Measurements from ENCODE around the gene DACH1.
"Not testable (repeated sequence)": the region's sequence is repeated elsewhere in the genome, so short reads cannot be mapped to it uniquely, and the experiment has no call there.

Gene DACH1

DNA sequence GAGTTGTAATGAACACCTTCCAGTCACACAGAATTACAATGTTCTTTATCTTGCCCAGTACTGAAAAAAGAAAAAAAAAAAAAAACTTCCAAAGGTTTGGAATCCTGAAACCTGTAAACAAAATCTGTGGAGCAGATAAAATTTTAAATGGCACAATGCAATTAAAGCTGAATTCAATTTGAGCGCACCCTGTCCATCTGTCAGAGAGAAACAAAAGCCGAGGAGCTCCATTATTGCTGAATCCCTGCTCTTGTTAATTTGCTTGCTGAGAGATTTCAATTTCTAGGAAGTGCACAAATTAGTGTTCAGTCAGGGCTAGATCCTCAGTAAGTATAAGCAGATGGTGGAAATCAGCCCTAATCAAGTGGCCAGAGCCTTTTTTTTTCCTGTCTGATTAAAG, 65.2 kb downstream of the DACH1 start:
- no peak overlapping the region for H3K27ac Mint-ChIP-seq
- H3K4me1 Mint-ChIP-seq (ENCODE audit: low read depth in 2 of 2): no peaks in the 10 kb centered on the region
- H3K36me3 Mint-ChIP-seq (ENCODE audit: insufficient read depth): no peaks in the 10 kb centered on the region
- no peaks in the 10 kb centered on the region for H3K9me3 Mint-ChIP-seq
- no peaks in the 10 kb centered on the region for H3K27me3 Mint-ChIP-seq
- DNase-seq (no peak), ATAC-seq (replicated peaks) (no peak)
- H3K4me3 Mint-ChIP-seq: no peak overlapping the region

DNA sequence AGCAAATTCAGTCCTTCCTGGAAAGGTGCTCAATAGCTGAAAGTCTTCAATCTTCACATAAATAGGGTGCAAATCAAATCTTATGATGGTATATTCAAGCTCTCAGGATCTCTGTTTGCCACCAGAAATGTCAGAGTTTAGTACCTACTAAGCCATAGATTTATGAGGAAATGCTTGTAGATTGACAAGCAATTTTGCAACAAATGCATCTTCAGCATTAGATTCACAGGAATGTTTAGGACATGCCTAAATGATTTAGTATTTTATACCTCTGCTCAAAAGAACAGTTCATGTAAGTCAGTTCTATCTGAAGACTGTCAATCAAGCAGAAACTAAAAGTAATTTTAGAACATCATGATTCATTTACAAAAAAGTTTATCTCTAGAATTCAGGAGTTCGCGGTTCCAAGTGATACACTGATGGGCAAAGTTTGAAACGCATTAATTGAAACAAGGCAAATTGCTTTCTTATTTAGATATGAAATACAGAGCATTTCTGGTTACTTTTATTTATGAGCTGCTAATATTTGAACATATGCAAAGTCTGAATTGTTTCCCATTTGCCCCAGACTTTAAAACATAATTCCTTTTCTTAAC, 65.7 kb downstream of the DACH1 start:
- Mint-ChIP-seq H3K4me3 (no peak overlapping the region), H3K36me3 (ENCODE audit: insufficient read depth) (no peaks in the 10 kb centered on the region), H3K4me1 (ENCODE audit: low read depth in 2 of 2) (no peaks in the 10 kb centered on the region), H3K27me3 (no peaks in the 10 kb centered on the region), H3K9me3 (no peaks in the 10 kb centered on the region), H3K27ac (no peak overlapping the region)
- ATAC-seq (replicated peaks) (no peak), DNase-seq (no peak)

DNA sequence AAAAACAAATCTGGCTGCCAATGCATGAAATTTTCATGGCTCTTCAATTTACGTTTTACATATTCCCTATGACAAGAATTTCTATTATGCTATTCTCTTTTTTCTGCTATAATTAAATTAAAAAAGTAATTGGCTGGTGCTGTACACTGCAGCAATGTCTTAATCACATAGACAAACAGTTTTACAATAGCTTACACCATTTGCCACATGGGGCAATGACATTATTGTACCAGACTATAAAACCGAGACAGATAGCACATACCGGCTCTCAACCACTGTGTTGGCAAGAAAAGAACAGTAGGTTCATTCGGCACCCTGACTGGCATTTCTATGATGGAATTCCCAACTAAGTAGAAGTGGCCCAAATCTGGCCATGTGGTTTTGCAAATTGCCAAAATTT, 67.7 kb downstream of the DACH1 start:
- Mint-ChIP-seq H3K36me3 (ENCODE audit: insufficient read depth) (no peaks in the 10 kb centered on the region), H3K27ac (no peak overlapping the region), H3K9me3 (peaks cover 0 to 3% of the 10 kb centered on the region in 2 donors), H3K27me3 (no peaks in the 10 kb centered on the region), H3K4me3 (no peak overlapping the region), H3K4me1 (ENCODE audit: low read depth in 2 of 2) (no peaks in the 10 kb centered on the region)
- DNase-seq (no peak), ATAC-seq (replicated peaks) (no peak)

DNA sequence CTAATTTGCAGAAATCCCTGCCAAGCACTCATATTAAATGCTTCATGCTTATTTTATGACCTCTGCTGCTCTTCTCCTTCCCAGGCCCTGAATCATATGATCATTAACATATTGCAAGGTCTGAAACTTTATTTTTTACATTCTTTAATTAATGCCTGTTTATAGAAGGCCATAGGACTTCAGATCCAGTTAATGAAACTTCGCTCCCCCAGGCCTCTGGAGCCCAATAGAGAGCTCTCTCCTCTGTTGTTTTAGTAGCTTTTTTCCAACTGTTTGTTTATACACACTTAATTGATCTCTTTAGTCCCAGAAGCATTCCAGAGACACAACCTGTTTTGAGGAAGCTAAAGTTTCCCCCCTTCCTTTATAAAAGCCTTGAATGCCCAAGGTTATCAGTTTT, 68.3 kb downstream of the DACH1 start:
- H3K4me3 Mint-ChIP-seq: no peak overlapping the region
- no peak for DNase-seq
- no peaks in the 10 kb centered on the region for H3K36me3 Mint-ChIP-seq (ENCODE audit: insufficient read depth)
- no peak overlapping the region for H3K27ac Mint-ChIP-seq
- no peaks in the 10 kb centered on the region for H3K27me3 Mint-ChIP-seq
- H3K9me3 Mint-ChIP-seq: peaks cover 0 to 4% of the 10 kb centered on the region in 2 donors
- no peaks in the 10 kb centered on the region for H3K4me1 Mint-ChIP-seq (ENCODE audit: low read depth in 2 of 2)
- no peak for ATAC-seq (replicated peaks)

DNA sequence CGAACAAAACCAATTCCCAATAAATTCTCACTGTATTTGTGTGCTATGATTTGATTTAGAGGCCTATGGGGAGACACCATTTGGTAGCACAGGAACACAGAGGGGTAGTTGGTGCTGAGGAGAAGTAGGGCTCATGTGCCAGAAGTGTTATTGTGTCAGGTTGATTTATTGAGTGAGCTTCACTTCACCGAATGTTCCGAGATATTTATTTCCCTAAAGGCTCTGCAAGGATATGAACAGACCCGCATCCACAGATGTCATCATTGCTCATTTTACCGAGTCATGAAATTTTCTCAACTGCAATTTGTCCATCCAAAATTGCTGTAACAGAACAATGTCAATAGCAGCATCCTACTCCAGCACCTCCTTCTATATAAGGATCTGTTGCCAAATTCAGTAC, 69.5 kb downstream of the DACH1 start:
- ATAC-seq (replicated peaks): no peak
- Mint-ChIP-seq H3K27me3 (no peaks in the 10 kb centered on the region), H3K36me3 (ENCODE audit: insufficient read depth) (no peaks in the 10 kb centered on the region), H3K9me3 (peaks cover 0 to 4% of the 10 kb centered on the region in 2 donors), H3K27ac (no peak overlapping the region), H3K4me1 (ENCODE audit: low read depth in 2 of 2) (no peaks in the 10 kb centered on the region), H3K4me3 (no peak overlapping the region)
- no peak for DNase-seq

DNA sequence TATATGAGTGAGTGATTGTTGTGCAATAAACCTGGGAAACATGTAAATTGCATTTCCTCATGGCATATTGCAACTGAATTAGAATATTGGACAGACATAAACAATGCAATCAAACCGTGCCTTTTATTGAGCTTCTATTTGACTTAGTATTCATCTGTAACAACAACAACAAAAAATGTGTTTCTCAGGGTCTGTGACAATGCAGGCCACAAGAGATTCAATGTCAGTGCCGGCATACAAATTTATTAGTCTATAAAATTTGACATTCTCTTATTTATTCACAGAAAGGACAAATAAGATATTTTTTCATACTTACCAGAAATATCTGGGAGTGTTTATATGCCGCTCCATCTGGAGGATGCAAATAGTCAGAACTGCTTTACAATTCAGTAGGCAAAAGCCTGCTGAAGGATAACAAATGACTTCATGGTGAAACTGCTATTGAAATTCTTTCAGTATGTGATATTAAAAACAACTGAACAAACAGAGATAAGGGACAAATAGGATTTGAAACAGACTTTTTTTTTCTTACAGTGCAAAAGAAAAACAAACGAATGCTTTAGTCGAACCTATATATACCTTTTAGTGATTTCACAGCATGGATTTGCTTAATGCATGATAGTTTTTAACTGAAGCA, 77.2 kb downstream of the DACH1 start:
- H3K9me3 Mint-ChIP-seq: peaks cover 0 to 3% of the 10 kb centered on the region in 2 donors
- DNase-seq (no peak), ATAC-seq (replicated peaks) (no peak)
- no peaks in the 10 kb centered on the region for H3K4me1 Mint-ChIP-seq (ENCODE audit: low read depth in 2 of 2)
- no peak overlapping the region for H3K4me3 Mint-ChIP-seq
- H3K27ac Mint-ChIP-seq: no peak overlapping the region
- H3K27me3 Mint-ChIP-seq: no peaks in the 10 kb centered on the region
- H3K36me3 Mint-ChIP-seq (ENCODE audit: insufficient read depth): no peaks in the 10 kb centered on the region

DNA sequence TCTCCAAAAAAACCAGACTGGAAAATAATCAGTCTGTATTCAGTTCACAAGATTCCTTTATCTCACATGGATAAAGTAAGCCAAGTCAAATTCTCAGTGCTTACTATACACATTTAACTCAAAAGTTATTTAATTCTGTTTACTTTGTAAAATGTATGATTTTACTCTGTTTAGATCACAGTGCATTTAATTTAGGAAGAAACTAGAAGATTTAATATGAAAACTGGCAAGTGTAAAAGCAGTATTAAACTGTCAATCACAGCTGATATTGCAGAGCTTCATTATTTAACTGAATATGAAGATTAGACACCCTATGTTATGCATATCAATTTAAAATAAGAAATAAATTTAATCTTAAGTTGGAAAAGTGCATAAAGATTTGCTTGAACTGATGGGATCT, 78.0 kb downstream of the DACH1 start:
- DNase-seq (no peak), ATAC-seq (replicated peaks) (no peak)
- Mint-ChIP-seq H3K9me3 (peaks cover 0 to 2% of the 10 kb centered on the region in 2 donors), H3K27me3 (no peaks in the 10 kb centered on the region), H3K4me3 (no peak overlapping the region), H3K27ac (no peak overlapping the region), H3K36me3 (ENCODE audit: insufficient read depth) (no peaks in the 10 kb centered on the region), H3K4me1 (ENCODE audit: low read depth in 2 of 2) (no peaks in the 10 kb centered on the region)

DNA sequence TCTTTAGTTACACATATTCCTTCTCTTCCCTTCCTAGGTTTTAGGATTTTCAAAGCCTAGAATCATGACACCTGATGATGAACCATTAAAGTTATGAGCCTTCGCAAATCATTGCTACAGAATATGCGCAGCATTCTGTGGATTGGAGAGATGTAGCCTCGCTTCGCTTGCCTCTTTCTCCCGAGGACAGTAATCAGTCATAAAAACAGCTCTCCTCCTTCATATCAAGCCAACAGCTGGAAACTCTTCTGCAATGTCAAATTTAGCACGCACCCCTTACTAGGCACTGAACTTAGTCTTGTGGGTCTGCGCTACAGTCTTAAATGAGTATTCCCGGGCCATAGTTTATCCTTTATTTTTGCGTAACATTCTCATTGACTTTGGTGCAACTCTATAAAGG, 79.6 kb downstream of the DACH1 start:
- H3K9me3 Mint-ChIP-seq: peaks cover 2 to 8% of the 10 kb centered on the region in 2 donors
- no peaks in the 10 kb centered on the region for H3K36me3 Mint-ChIP-seq (ENCODE audit: insufficient read depth)
- no peak overlapping the region for H3K27ac Mint-ChIP-seq
- H3K27me3 Mint-ChIP-seq: no peaks in the 10 kb centered on the region
- no peaks in the 10 kb centered on the region for H3K4me1 Mint-ChIP-seq (ENCODE audit: low read depth in 2 of 2)
- ATAC-seq (replicated peaks): no peak
- H3K4me3 Mint-ChIP-seq: no peak overlapping the region
- DNase-seq: no peak

DNA sequence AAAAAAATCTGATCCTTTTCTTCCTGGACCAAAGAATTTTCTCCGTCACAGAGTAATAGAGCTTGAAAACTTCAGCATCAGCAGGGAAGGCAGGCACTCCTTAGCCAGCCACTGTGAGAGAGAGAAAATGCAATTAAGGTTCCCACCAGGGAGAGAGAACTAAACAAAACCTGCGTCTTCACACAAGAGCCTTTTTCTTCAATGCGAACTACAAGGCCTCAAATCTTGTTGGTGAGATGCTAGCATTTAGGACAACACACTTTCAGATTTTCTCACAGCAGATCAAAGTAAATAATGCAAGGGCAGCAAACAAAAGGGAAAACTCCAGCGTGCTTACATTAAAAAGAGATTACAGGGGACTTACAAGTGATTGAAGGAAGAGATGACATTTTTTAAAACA, 80.1 kb downstream of the DACH1 start:
- ATAC-seq (replicated peaks) (no peak), DNase-seq (no peak)
- no peaks in the 10 kb centered on the region for H3K27me3 Mint-ChIP-seq
- no peaks in the 10 kb centered on the region for H3K36me3 Mint-ChIP-seq (ENCODE audit: insufficient read depth)
- no peaks in the 10 kb centered on the region for H3K4me1 Mint-ChIP-seq (ENCODE audit: low read depth in 2 of 2)
- H3K27ac Mint-ChIP-seq: no peak overlapping the region
- H3K4me3 Mint-ChIP-seq: no peak overlapping the region
- H3K9me3 Mint-ChIP-seq: peaks cover 2 to 8% of the 10 kb centered on the region in 2 donors

DNA sequence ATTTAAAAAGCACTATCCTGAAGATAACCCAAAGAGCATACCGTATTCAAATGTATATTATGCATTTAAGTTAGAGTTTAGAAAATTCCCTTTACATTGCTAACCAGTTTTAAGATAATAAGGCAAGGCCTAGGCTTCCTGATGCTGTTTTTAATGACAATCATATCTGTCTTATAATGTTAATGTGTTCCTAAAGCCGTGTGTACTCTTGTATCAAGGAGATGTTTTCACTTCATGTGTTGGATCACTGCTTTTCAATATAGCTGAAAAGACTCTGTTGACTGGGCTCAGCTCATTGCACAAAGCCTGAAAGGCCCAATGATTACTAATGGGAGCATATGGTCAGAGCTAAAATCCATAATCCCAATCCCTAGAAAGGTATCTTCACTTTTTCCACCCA, 81.6 kb downstream of the DACH1 start:
- no peak for DNase-seq
- no peaks in the 10 kb centered on the region for H3K4me1 Mint-ChIP-seq (ENCODE audit: low read depth in 2 of 2)
- no peaks in the 10 kb centered on the region for H3K27me3 Mint-ChIP-seq
- H3K27ac Mint-ChIP-seq: no peak overlapping the region
- no peak overlapping the region for H3K4me3 Mint-ChIP-seq
- peaks cover 0 to 8% of the 10 kb centered on the region in 2 donors for H3K9me3 Mint-ChIP-seq
- no peak for ATAC-seq (replicated peaks)
- no peaks in the 10 kb centered on the region for H3K36me3 Mint-ChIP-seq (ENCODE audit: insufficient read depth)

DNA sequence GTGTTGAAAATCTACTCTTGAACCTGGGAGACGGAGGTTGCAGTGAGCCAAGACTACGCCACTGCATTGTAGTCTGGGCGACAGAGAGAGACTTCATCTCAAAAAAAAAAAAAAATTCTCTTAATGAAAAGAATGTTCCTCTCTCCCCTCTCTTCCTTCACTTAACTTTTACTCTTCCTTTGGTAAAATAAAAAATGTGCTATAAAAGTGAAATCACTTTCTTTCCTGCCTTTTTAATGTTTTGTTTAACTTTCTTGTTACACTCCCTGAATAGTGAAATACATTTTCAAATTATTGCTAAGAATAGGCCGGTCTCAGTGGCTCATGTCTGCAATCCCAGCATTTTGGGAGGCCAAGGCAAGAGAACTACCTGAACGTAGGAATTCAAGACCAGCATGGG, 86.5 kb downstream of the DACH1 start:
- Mint-ChIP-seq H3K27me3 (no peaks in the 10 kb centered on the region), H3K9me3 (peaks cover 3 to 8% of the 10 kb centered on the region in 2 donors), H3K36me3 (ENCODE audit: insufficient read depth) (no peaks in the 10 kb centered on the region), H3K4me3 (no peak overlapping the region), H3K27ac (no peak overlapping the region), H3K4me1 (ENCODE audit: low read depth in 2 of 2) (no peaks in the 10 kb centered on the region)
- DNase-seq (no peak), ATAC-seq (replicated peaks) (no peak)

DNA sequence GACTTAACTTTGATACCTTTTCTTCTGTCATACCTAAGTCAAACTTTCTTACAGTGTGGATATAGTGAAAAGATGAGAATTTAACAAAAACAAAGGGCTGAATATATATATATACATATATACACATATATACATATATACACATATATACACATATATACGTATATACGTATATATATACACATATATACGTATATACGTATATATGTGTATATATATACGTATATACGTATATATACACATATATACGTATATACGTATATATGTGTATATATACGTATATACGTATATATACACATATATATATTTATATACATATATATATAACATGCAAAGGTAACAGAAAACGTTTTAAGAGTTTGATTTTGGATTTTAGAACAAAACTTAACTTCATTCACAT, 88.0 kb downstream of the DACH1 start:
- ATAC-seq (replicated peaks); H3K36me3 Mint-ChIP-seq (ENCODE audit: insufficient read depth): not testable (repeated sequence)

DNA sequence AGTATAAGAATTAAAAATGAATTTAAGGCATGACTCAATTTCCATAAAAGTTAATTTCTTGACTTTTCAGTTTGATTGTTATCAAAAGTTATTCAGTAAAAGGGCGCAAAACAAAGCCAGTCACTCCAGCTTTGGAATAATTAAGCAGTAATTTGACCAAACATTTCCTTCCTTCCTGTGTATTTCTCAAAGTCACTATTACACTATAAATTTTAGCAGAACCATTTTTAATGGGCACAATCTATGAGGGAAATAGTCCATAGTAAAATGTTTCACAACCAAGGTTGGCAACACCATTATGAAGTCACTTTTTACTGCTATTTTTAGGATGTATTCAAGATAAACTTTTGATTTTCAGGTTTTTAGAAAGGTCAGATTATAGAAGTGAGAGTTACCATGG, 91.0 kb downstream of the DACH1 start:
- DNase-seq: no peak
- Mint-ChIP-seq H3K4me3 (no peak overlapping the region), H3K27me3 (no peaks in the 10 kb centered on the region), H3K9me3 (peaks cover 0 to 3% of the 10 kb centered on the region in 2 donors), H3K4me1 (ENCODE audit: low read depth in 2 of 2) (no peaks in the 10 kb centered on the region), H3K36me3 (ENCODE audit: insufficient read depth) (no peaks in the 10 kb centered on the region), H3K27ac (no peak overlapping the region)
- no peak for ATAC-seq (replicated peaks)

More for the DNA sequence above, 88.0 kb downstream of the DACH1 start:
- H3K27ac Mint-ChIP-seq; H3K4me1 Mint-ChIP-seq (ENCODE audit: low read depth in 2 of 2); H3K4me3 Mint-ChIP-seq; DNase-seq; H3K9me3 Mint-ChIP-seq; H3K27me3 Mint-ChIP-seq: not testable (repeated sequence)

DNA sequence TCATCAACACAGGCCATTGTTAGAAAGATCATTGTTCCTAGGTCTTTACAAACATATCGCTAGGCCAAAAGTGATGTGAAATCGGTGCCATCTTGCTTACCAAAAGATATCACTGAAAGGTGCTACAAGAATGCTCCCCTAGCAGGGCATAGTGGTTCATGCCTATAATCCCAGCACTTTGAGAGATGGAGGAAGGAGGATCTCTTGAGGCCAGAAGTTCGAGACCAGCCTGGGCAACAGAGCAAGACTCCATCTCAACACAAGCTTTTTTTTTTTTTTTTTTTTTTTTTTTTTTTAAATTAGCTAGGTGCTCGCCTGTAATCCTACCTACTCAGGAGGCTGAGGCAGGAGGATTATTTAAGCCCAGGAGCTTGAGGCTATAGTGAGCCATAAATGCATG, 92.1 kb downstream of the DACH1 start:
- Mint-ChIP-seq H3K36me3 (ENCODE audit: insufficient read depth) (no peaks in the 10 kb centered on the region), H3K9me3 (peaks cover 0 to 3% of the 10 kb centered on the region in 2 donors), H3K27me3 (no peaks in the 10 kb centered on the region), H3K4me1 (ENCODE audit: low read depth in 2 of 2) (no peaks in the 10 kb centered on the region), H3K27ac (no peak overlapping the region), H3K4me3 (no peak overlapping the region)
- DNase-seq (no peak), ATAC-seq (replicated peaks) (no peak)

All from effector memory CD8-positive, alpha-beta T cell (primary cell).